HEK293 (cell line): ENCODE data around the gene OR2D3.
"Not testable (repeated sequence)": the region's sequence is repeated elsewhere in the genome, so short reads cannot be mapped to it uniquely, and the experiment has no call there.

Source experiments
- CTCF ChIA-PET: fragments of 350-600 bp; formaldehyde crosslinking; extraction: SDS; loops from one replicate; lab custom pipeline; 2021; ENCODE audit warnings: antibody characterized with exemption; lab: Yijun Ruan, JAX
- POLR2A ChIA-PET: fragments of 300-600 bp; formaldehyde crosslinking; extraction: SDS; loops from one replicate; lab custom pipeline; 2020; ENCODE audit warnings: antibody characterized with exemption, inconsistent platforms; lab: Yijun Ruan, JAX
- H3K27ac ChIP-seq: fragments of 200-500 bp; sonication (Bioruptor generic); 2 replicates; pipeline ENCODE4 v1.5.1; 2014; ENCODE audit warnings: low read depth, low read length, control low read depth, inconsistent platforms; ENCODE audit errors: extremely low read depth
- H3K36me3 ChIP-seq, 2 experiments: fragments of 200-500 bp in 1 of 2; sonication (Bioruptor generic) in 1 of 2; 1 replicate in 1 of 2; 2 replicates in 1 of 2; pipeline ENCODE4 v1.5.1; 2014 to 2017; ENCODE audit warnings: inconsistent platforms in 2 of 2, low read length in 2 of 2; ENCODE audit not compliant: control insufficient read depth in 2 of 2, insufficient read depth in 1 of 2
- H3K4me1 ChIP-seq: fragments of 200-500 bp; sonication (Bioruptor generic); 2 replicates; pipeline ENCODE4 v1.5.1; 2014; ENCODE audit warnings: mild to moderate bottlenecking, low read length, inconsistent platforms; ENCODE audit not compliant: control insufficient read depth, insufficient read depth
- H3K4me3 ChIP-seq: 2 replicates; pipeline ENCODE4 v1.5.1; 2011; ENCODE audit warnings: low read depth, mild to moderate bottlenecking, control low read depth, low read length, moderate library complexity
- H3K9me3 ChIP-seq: fragments of 200-500 bp; sonication (Bioruptor generic); 2 replicates; pipeline ENCODE4 v1.5.1; 2014; ENCODE audit warnings: low read depth, low read length, inconsistent platforms; ENCODE audit not compliant: control insufficient read depth, insufficient read depth
- CTCF ChIP-seq: fragments of 450-650 bp; formaldehyde crosslinking; IDR thresholded peaks from 2 replicates; pipeline ENCODE4 v1.5.1; 2016; ENCODE audit warnings: missing biosample characterization, missing genetic modification characterization
- GLIS1 ChIP-seq: fragments of 450-650 bp; formaldehyde crosslinking; IDR thresholded peaks from 2 replicates; pipeline ENCODE4 v1.5.1; 2016; ENCODE audit warnings: missing biosample characterization, missing genetic modification characterization
- KLF17 ChIP-seq: fragments of 450-650 bp; formaldehyde crosslinking; IDR thresholded peaks from 2 replicates; pipeline ENCODE4 v1.5.1; 2016; ENCODE audit warnings: missing biosample characterization, missing genetic modification characterization
- KLF7 ChIP-seq: fragments of 450-650 bp; formaldehyde crosslinking; IDR thresholded peaks from 2 replicates; pipeline ENCODE4 v1.5.1; 2016; ENCODE audit warnings: missing biosample characterization, missing genetic modification characterization, borderline replicate concordance
- MEIS1 ChIP-seq: sonication (generic); formaldehyde crosslinking; IDR thresholded peaks from 2 replicates; pipeline ENCODE4 v1.8.1; 2022; ENCODE audit warnings: missing genetic modification reagents, mild to moderate bottlenecking, borderline replicate concordance
- OVOL3 ChIP-seq: fragments of 450-650 bp; formaldehyde crosslinking; IDR thresholded peaks from 2 replicates; pipeline ENCODE4 v1.5.1; 2016; ENCODE audit warnings: missing biosample characterization, missing genetic modification characterization
- PBX3 ChIP-seq: sonication (generic); formaldehyde crosslinking; IDR thresholded peaks from 2 replicates; pipeline ENCODE4 v1.8.1; 2022; ENCODE audit warnings: mild to moderate bottlenecking, moderate library complexity, missing genetic modification reagents
- PRDM6 ChIP-seq: fragments of 450-650 bp; formaldehyde crosslinking; IDR thresholded peaks from 2 replicates; pipeline ENCODE4 v1.5.1; 2017; ENCODE audit warnings: missing biosample characterization, missing genetic modification characterization
- REPIN1 ChIP-seq: fragments of 450-650 bp; formaldehyde crosslinking; IDR thresholded peaks from 2 replicates; pipeline ENCODE4 v1.5.1; 2017; ENCODE audit warnings: missing biosample characterization, missing genetic modification characterization, low read depth
- SP7 ChIP-seq: fragments of 450-650 bp; formaldehyde crosslinking; IDR thresholded peaks from 2 replicates; pipeline ENCODE4 v1.5.1; 2016; ENCODE audit warnings: missing biosample characterization, missing genetic modification characterization
- YY2 ChIP-seq: fragments of 450-650 bp; formaldehyde crosslinking; IDR thresholded peaks from 2 replicates; pipeline ENCODE4 v1.5.1; 2016; ENCODE audit warnings: missing biosample characterization, missing genetic modification characterization
- ZBTB26 ChIP-seq: fragments of 450-650 bp; formaldehyde crosslinking; optimal IDR thresholded peaks from 2 replicates; pipeline ENCODE3; 2016; ENCODE audit warnings: missing biosample characterization, mild to moderate bottlenecking, missing genetic modification characterization
- ZFHX2 ChIP-seq: fragments of 450-650 bp; formaldehyde crosslinking; conservative IDR thresholded peaks from 2 replicates; pipeline ENCODE4 v1.5.1; 2016; ENCODE audit warnings: missing biosample characterization, missing genetic modification characterization
- ZFP3 ChIP-seq: fragments of 450-650 bp; formaldehyde crosslinking; IDR thresholded peaks from 2 replicates; pipeline ENCODE4 v1.5.1; 2016; ENCODE audit warnings: low read depth, missing biosample characterization, missing genetic modification characterization
- ZNF112 ChIP-seq: fragments of 450-650 bp; formaldehyde crosslinking; IDR thresholded peaks from 2 replicates; pipeline ENCODE4 v1.5.0; 2017; ENCODE audit warnings: missing biosample characterization, missing genetic modification characterization
- ZNF121 ChIP-seq: fragments of 450-650 bp; formaldehyde crosslinking; IDR thresholded peaks from 2 replicates; pipeline ENCODE4 v1.5.1; 2016; ENCODE audit warnings: missing biosample characterization, missing genetic modification characterization
- ZNF146 ChIP-seq: fragments of 450-650 bp; formaldehyde crosslinking; IDR thresholded peaks from 2 replicates; pipeline ENCODE4 v1.5.1; 2016; ENCODE audit warnings: missing biosample characterization, missing genetic modification characterization
- ZNF175 ChIP-seq: fragments of 450-650 bp; formaldehyde crosslinking; IDR thresholded peaks from 2 replicates; pipeline ENCODE4 v1.5.1; 2016; ENCODE audit warnings: missing biosample characterization, missing genetic modification characterization
- ZNF239 ChIP-seq: fragments of 450-650 bp; formaldehyde crosslinking; IDR thresholded peaks from 2 replicates; pipeline ENCODE4 v1.5.1; 2016; ENCODE audit warnings: missing biosample characterization, missing genetic modification characterization
- ZNF302 ChIP-seq: fragments of 450-650 bp; formaldehyde crosslinking; IDR thresholded peaks from 2 replicates; pipeline ENCODE4 v1.5.1; 2016; ENCODE audit warnings: missing biosample characterization, missing genetic modification characterization, low read depth
- ZNF335 ChIP-seq: fragments of 450-650 bp; formaldehyde crosslinking; conservative IDR thresholded peaks from 2 replicates; pipeline ENCODE4 v1.5.1; 2016; ENCODE audit warnings: missing biosample characterization, missing genetic modification characterization
- ZNF433 ChIP-seq: fragments of 450-650 bp; formaldehyde crosslinking; IDR thresholded peaks from 2 replicates; pipeline ENCODE4 v1.5.1; 2016; ENCODE audit warnings: missing biosample characterization, missing genetic modification characterization, low read depth
- ZNF501 ChIP-seq: fragments of 450-650 bp; formaldehyde crosslinking; IDR thresholded peaks from 2 replicates; pipeline ENCODE4 v1.5.1; 2016; ENCODE audit warnings: missing biosample characterization, missing genetic modification characterization
- ZNF610 ChIP-seq: fragments of 450-650 bp; formaldehyde crosslinking; IDR thresholded peaks from 2 replicates; pipeline ENCODE4 v1.5.1; 2016; ENCODE audit warnings: missing biosample characterization, missing genetic modification characterization, borderline replicate concordance
- ZNF776 ChIP-seq: fragments of 450-650 bp; formaldehyde crosslinking; IDR thresholded peaks from 2 replicates; pipeline ENCODE4 v1.5.0; 2017; ENCODE audit warnings: missing biosample characterization, missing genetic modification characterization, borderline replicate concordance
- ZNF792 ChIP-seq: fragments of 450-650 bp; formaldehyde crosslinking; IDR thresholded peaks from 2 replicates; pipeline ENCODE4 v1.5.1; 2016; ENCODE audit warnings: missing biosample characterization, missing genetic modification characterization

OR2D3 gene

GRCh38 chr11:6900327-6900999 lies 20.3 kb upstream of the OR2D3 start:
- CTCF ChIA-PET, result interaction anchor here (0.6 to 1.4 kb wide), 4 partner anchors 11 to 573 kb away, joined by 3 to 4 read pairs (median 3); no protein-coding TSS in a partner anchor
- no peaks in the 10 kb centered on the region for H3K36me3 ChIP-seq
- POLR2A ChIA-PET, result no interaction called here
- TF ChIP-seq CTCF (tag by site-specific recombination) (no peak), ZNF433 (no peak), GLIS1 (no peak), SP7 (tag by site-specific recombination) (no peak), ZFHX2 (no peak), ZNF112 (no peak), KLF17 (tag by site-specific recombination) (no peak), ZNF146 (no peak), OVOL3 (tag by site-specific recombination) (no peak), ZNF776 (tag by site-specific recombination) (no peak), YY2 (no peak), ZNF239 (tag by site-specific recombination) (no peak), MEIS1 (no peak), ZNF335 (no peak), ZNF610 (tag by site-specific recombination) (no peak)
- TF ChIP-seq, all 188 proteins: peak for 0
- Histone ChIP-seq H3K27ac (no peak overlapping the region), H3K9me3 (no peaks in the 10 kb centered on the region), H3K4me3 (no peak overlapping the region), H3K4me1 (no peaks in the 10 kb centered on the region)

GRCh38 chr11:6904804-6905203 lies 16.0 kb upstream of the OR2D3 start:
- H3K4me1 ChIP-seq, H3K9me3 ChIP-seq, H3K4me3 ChIP-seq, H3K36me3 ChIP-seq, H3K27ac ChIP-seq, POLR2A ChIA-PET, CTCF ChIA-PET: not testable (repeated sequence)

- Histone ChIP-seq H3K36me3 (no peaks in the 10 kb centered on the region), H3K4me3 (no peak overlapping the region), H3K9me3 (no peaks in the 10 kb centered on the region), H3K4me1 (no peaks in the 10 kb centered on the region), H3K27ac (no peak overlapping the region)
- CTCF ChIA-PET, result no interaction called here
- POLR2A ChIA-PET, result no interaction called here
- TF ChIP-seq REPIN1 (tag by site-specific recombination) (no peak), ZFP3 (no peak), ZFHX2 (no peak), KLF7 (no peak), PBX3 (no peak), ZNF610 (tag by site-specific recombination) (no peak), ZBTB26 (tag by site-specific recombination) (no peak), PRDM6 (tag by site-specific recombination) (no peak), ZNF175 (tag by site-specific recombination) (no peak), ZNF776 (tag by site-specific recombination) (no peak), ZNF792 (no peak), ZNF501 (no peak), ZNF121 (tag by site-specific recombination) (no peak), ZNF302 (tag by site-specific recombination) (no peak)
These were observed 9.4 kb upstream of the OR2D3 start for GRCh38 chr11:6911378-6911777.
